Upper lobe of right lung (tissue), 1 donor: ENCODE results near the gene SETMAR. TPM values are rescaled to one million over a fixed set of nuclear protein-coding genes. Genes with fewer than 3 reads are reported as not detected.

Experiments used
- ATAC-seq: fragments of 200-7000 bp; cut with Tn5 transposase; one replicate; pipeline ENCODE4 v1.9.1; 2020; ENCODE audit warnings: mild to moderate bottlenecking, moderate library complexity
- DNase-seq: peaks from one replicate; pipeline ENCODE4 v3.0.0-alpha.2; 2020
- H3K27ac ChIP-seq: fragments of 200-600 bp; one replicate; pipeline ENCODE4 v1.8.0; 2022
- H3K27me3 ChIP-seq: fragments of 200-600 bp; one replicate; pipeline ENCODE4 v1.8.0; 2022; ENCODE audit warnings: mild to moderate bottlenecking
- H3K36me3 ChIP-seq: fragments of 200-600 bp; one replicate; pipeline ENCODE4 v1.8.0; 2022
- H3K4me1 ChIP-seq: fragments of 200-600 bp; one replicate; pipeline ENCODE4 v1.8.0; 2022
- H3K4me3 ChIP-seq: fragments of 200-600 bp; one replicate; pipeline ENCODE4 v1.8.0; 2022; ENCODE audit warnings: mild to moderate bottlenecking
- H3K9me3 ChIP-seq: fragments of 200-600 bp; one replicate; pipeline ENCODE4 v1.8.0; 2022
- CTCF ChIP-seq: fragments of 200-600 bp; IDR thresholded peaks from one replicate; pipeline ENCODE4 v1.8.0; 2022; ENCODE audit warnings: antibody characterized with exemption
- intact Hi-C: fragments of 100-400 bp; cut with DNase I; formaldehyde crosslinking; loops from one replicate; pipeline ENCODE4 v1.11.0; 2022
- total RNA-seq: library from RNA; stranded (reverse); fragmentation: NEBNext Ultra II Directional; extraction: Animal tissue kit (Norgen Biotek cat#: 25700); gene quantifications from one replicate; pipeline ENCODE4 v1.2.1, GENCODE V29; 2021
- donor health status: DM: no; HTN: yes; CAD: no; lungs with severe emphysema.

Gene SETMAR
- total RNA-seq, 1 donor from 2014 or later, result 16.6 TPM

DNA sequence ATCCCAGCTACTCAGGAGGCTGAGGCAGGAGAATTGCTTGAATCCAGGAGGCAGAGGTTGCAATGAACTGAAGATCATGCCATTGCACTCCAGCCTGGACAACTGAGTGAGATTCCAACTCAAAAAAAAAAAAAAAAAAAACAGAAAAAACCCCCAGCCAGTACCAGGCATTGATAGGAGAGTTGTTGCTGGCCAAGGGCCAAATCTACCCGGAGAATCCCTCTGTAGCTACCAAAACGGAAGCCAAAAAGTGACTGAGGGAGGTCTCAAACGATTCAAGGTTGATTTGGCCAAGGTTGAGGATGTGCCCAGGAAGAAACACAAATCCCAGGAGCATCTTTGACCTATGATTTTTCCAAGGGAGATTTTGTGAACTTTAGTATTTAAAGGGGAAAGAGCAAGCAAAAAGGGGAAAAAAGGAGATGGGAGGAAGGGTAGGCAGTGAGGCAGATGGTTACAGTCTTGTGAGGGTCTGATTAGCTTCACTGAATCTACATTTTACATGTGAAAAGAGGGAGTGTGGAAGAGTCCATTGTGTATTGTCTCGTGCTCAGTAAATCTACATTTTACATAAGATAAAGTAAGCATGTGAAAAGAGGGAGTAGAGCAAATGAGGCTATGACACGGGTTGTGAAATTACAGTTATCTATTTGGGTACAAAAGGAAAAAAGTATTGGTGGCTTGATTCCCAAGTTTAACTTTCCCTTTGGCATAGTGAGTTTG, 32.8 kb downstream of the SETMAR start:
- Histone ChIP-seq H3K4me1 (peaks cover 7% of the 10 kb centered on the region), H3K9me3 (no peaks in the 10 kb centered on the region), H3K4me3 (no peak overlapping the region), H3K36me3 (no peaks in the 10 kb centered on the region), H3K27ac (no peak overlapping the region), H3K27me3 (no peaks in the 10 kb centered on the region)
- intact Hi-C loops, result no loop called here
- TF ChIP-seq CTCF, result no peak
- ATAC-seq, result no peak
- DNase-seq, result no peak

DNA sequence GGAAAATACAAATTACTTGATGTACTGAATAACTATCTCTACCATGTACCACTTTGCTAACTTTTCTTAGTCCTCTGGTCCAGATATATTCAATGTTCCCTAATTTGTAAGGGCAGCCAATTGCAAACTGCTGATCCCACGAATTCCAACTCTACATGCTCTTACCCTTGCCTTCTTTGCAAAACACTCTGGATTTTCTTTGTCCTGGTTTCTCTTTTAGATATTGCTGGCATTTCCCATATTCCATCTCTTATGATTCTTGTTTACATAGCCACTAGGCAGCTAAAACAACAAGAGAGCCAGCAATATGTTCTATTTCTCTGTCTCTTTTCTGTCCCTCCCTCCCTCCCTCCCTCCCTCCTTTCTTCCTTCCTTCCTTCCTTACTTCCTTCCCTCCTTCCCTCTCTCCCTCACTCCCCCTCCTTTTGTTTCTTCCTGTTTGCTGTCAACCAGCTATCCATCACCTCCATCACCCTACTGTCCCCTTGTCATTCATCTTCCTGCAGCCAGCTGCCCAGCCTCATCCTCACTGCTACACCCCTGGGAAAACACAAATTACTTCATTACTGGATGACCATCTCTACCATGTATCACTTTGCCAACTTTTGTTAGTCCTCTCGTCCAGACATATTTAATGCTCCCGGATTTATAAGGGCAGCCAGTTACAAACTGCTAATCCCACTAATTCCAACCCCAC, 33.8 kb downstream of the SETMAR start:
- no peak overlapping the region for H3K27ac ChIP-seq
- peaks cover 10% of the 10 kb centered on the region for H3K4me1 ChIP-seq
- H3K4me3 ChIP-seq, result no peak overlapping the region
- H3K9me3 ChIP-seq, result no peaks in the 10 kb centered on the region
- intact Hi-C loops, result no loop called here
- no peaks in the 10 kb centered on the region for H3K36me3 ChIP-seq
- ATAC-seq (peak; percentile 53), DNase-seq (no peak)
- no peak for TF ChIP-seq CTCF
- no peaks in the 10 kb centered on the region for H3K27me3 ChIP-seq

GRCh38 chr3:4338751-4339150, 35.6 kb downstream of the SETMAR start:
- no peak overlapping the region for H3K4me3 ChIP-seq
- intact Hi-C loops, result no loop called here
- H3K27ac ChIP-seq, result no peak overlapping the region
- peaks cover 10% of the 10 kb centered on the region for H3K4me1 ChIP-seq
- no peaks in the 10 kb centered on the region for H3K9me3 ChIP-seq
- ATAC-seq (no peak), DNase-seq (no peak)
- H3K36me3 ChIP-seq, result no peaks in the 10 kb centered on the region
- H3K27me3 ChIP-seq, result no peaks in the 10 kb centered on the region
- TF ChIP-seq CTCF, result no peak

DNA sequence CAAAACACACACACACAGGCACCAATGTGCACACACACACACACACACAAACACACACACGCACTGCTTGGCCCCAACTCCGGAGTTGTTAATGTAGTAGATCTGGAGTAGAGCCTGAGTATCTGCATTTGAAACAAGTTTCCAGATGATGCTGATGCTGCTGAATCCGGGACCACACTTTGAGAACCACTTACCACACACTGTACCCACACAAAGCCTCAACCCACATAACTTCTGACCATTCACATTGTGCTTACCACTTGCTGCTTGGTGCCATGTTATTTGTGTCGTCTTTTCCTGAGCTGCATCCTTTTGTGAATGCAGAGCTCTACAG, 36.9 kb downstream of the SETMAR start:
- no peak for ATAC-seq
- TF ChIP-seq CTCF, result no peak
- Histone ChIP-seq H3K9me3 (no peaks in the 10 kb centered on the region), H3K27ac (peak overlapping the region; percentile 20), H3K4me3 (no peak overlapping the region), H3K27me3 (no peaks in the 10 kb centered on the region), H3K4me1 (peaks cover 10% of the 10 kb centered on the region), H3K36me3 (no peaks in the 10 kb centered on the region)
- no peak for DNase-seq
- intact Hi-C loops, result no loop called here

- peak overlapping the region; percentile 20 for H3K27ac ChIP-seq
- H3K9me3 ChIP-seq, result no peaks in the 10 kb centered on the region
- DNase-seq, result no peak
These were observed 37.5 kb downstream of the SETMAR start for GRCh38 chr3:4340411-4341335.

More at GRCh38 chr3:4340411-4341335, 37.5 kb downstream of the SETMAR start:
- Histone ChIP-seq H3K27me3 (no peaks in the 10 kb centered on the region), H3K4me3 (no peak overlapping the region), H3K4me1 (peaks cover 10% of the 10 kb centered on the region), H3K36me3 (no peaks in the 10 kb centered on the region)
- no peak for ATAC-seq
- intact Hi-C loops, result no loop called here
- no peak for TF ChIP-seq CTCF
